Spleen (tissue), 11 donors: ENCODE measurements around the gene SLC6A13. TPM values are rescaled to one million over a fixed set of nuclear protein-coding genes. Genes with fewer than 3 reads are reported as not detected.

Experiments used
- DNase-seq: peaks from one replicate; pipeline ENCODE4 v3.0.0-alpha.2; 2020
- H3K27ac ChIP-seq, 8 donors: fragments of 200-600 bp; sonication (generic) in 7 of 8; 1 replicate in 4 of 8; 2 replicates in 4 of 8; pipeline versions ENCODE4 v1.5.0 to v1.8.0; 2016 to 2021; ENCODE audit warnings: inconsistent platforms in 4 of 8, mild to moderate bottlenecking in 4 of 8, moderate library complexity in 1 of 8
- H3K27me3 ChIP-seq, 7 donors: fragments of 200-600 bp; sonication (generic) in 6 of 7; replicated peaks in 1 of 7; 1 replicate in 4 of 7; 2 replicates in 3 of 7; pipeline versions ENCODE4 v1.5.0 to v1.8.0; 2016 to 2021; ENCODE audit warnings: inconsistent platforms in 3 of 7, mild to moderate bottlenecking in 1 of 7
- H3K36me3 ChIP-seq, 6 donors: fragments of 200-600 bp; sonication (generic) in 5 of 6; 1 replicate in 4 of 6; 2 replicates in 2 of 6; pipeline versions ENCODE4 v1.5.0 to v1.8.0; 2016 to 2021; ENCODE audit warnings: inconsistent platforms in 2 of 6
- H3K4me1 ChIP-seq, 6 donors: fragments of 200-600 bp; sonication (generic) in 5 of 6; 1 replicate in 3 of 6; 2 replicates in 3 of 6; pipeline versions ENCODE4 v1.5.0 to v1.8.0; 2016 to 2021; ENCODE audit warnings: inconsistent platforms in 3 of 6
- H3K4me3 ChIP-seq, 8 donors: fragments of 200-600 bp; sonication (generic) in 7 of 8; 1 replicate in 4 of 8; 2 replicates in 4 of 8; pipeline versions ENCODE4 v1.5.0 to v1.8.0; 2016 to 2021; ENCODE audit warnings: inconsistent platforms in 4 of 8, mild to moderate bottlenecking in 4 of 8, moderate library complexity in 2 of 8
- H3K9me3 ChIP-seq, 8 donors: fragments of 200-600 bp; sonication (generic) in 7 of 8; 1 replicate in 4 of 8; 2 replicates in 4 of 8; pipeline versions ENCODE4 v1.5.0 to v1.8.0; 2016 to 2021; ENCODE audit warnings: inconsistent platforms in 4 of 8
- CTCF ChIP-seq, 11 experiments: fragments of 200-600 bp in 7 of 11; fragments of 450-650 bp in 4 of 11; sonication (generic) in 4 of 11; IDR thresholded peaks in 8 of 11; conservative IDR thresholded peaks in 3 of 11; 1 replicate in 7 of 11; 2 replicates in 4 of 11; pipeline versions ENCODE4 v1.4.0 to v1.8.0; 2016 to 2021; ENCODE audit warnings: antibody characterized with exemption in 11 of 11, inconsistent platforms in 4 of 11, mild to moderate bottlenecking in 1 of 11
- POLR2A ChIP-seq, 3 donors: fragments of 450-650 bp; IDR thresholded peaks; one replicate each; pipeline ENCODE4 v1.5.1; 2017; ENCODE audit warnings: antibody characterized with exemption in 3 of 3, mild to moderate bottlenecking in 1 of 3
- POLR2AphosphoS5 ChIP-seq, 3 donors: sonication (generic); formaldehyde crosslinking; IDR thresholded peaks; one replicate each; pipeline ENCODE4 v1.5.1; 2017; ENCODE audit warnings: antibody characterized with exemption in 3 of 3
- WGBS, 5 donors: extraction: QIAGEN DNeasy Blood & Tissue Kit in 3 of 5; methylation state at CpG; one replicate each; pipeline versions ENCODE4 v1.1.5 to v1.1.7; 2013 to 2018; 5-methylcytosine and 5-hydroxymethylcytosine counted together
- intact Hi-C: fragments of 100-400 bp; cut with DNase I; formaldehyde crosslinking; loops from one replicate; pipeline ENCODE4 v1.15.0; 2023; ENCODE audit warnings: low total_unique reads
- polyA plus RNA-seq, 3 donors: library from polyadenylated mRNA; stranded (reverse); fragments of 200-250 nt; gene quantifications; one replicate each; pipeline ENCODE4 v1.2.1, GENCODE V29; 2013
- total RNA-seq, 7 donors: library from RNA; depleted of rRNA in 3 of 7; stranded (reverse); fragments of >200 nt in 3 of 7; fragmentation: NEBNext Ultra II Directional in 4 of 7; extraction: Animal tissue kit (Norgen Biotek cat#: 25700) in 4 of 7; gene quantifications; one replicate each; pipeline versions ENCODE4 v1.1.0 to v1.2.1, GENCODE V29; 2016 to 2021
- donor health status: healthy with polysubstance abuse.
- donor health status: DM: no; HTN: no; CAD: no; lungs with moderate emphysema.
- donor health status: DM: no; HTN: no; CAD: no.
- donor health status: Bipolar disorder and iron deficiency.
- donor health status: healthy.
- donor health status: DM: no; HTN: no; CAD: no.
- donor health status: DM: yes; HTN: yes; CAD: no.

Gene SLC6A13
- total and polyA plus RNA-seq, 10 donors: 0.22 to 1.7 (median 0.30) TPM; not detected in 5

DNA sequence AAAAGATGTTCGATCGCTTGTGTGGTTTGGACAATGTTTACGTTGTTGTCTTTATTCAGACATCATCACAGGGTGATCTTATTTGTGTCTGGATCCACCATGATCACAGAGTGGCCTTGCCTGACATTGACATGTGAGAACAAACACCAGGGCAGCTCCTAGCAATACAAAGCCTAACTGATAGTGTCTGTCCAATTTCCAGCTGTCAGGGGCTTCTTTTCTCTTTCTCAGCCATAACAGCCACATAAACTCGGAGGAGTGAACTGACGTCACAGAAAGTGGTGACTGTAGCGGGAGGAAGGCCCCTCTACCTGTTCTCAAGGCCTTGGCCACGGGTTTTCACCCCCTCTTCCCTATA is 5.8 kb upstream of the SLC6A13 start:
- intact Hi-C loops: no loop called here
- H3K27ac ChIP-seq: no peak overlapping the region
- DNase-seq: no peak
- H3K4me3 ChIP-seq: no peak overlapping the region
- WGBS, 5 donors: 64 to 70% (median 69%) methylated on average over 7 of the region's 7 CpGs
- no peaks in the 10 kb centered on the region for H3K4me1 ChIP-seq
- peaks cover 0 to 4% (median 0%) of the 10 kb centered on the region in 7 donors for H3K27me3 ChIP-seq
- no peaks in the 10 kb centered on the region for H3K9me3 ChIP-seq
- TF ChIP-seq POLR2AphosphoS5 (IDR thresholded peaks at IDR 0.05) (no peak), CTCF (IDR thresholded peaks at IDR 0.05 in 8 of 11, conservative IDR thresholded peaks at IDR 0.05 in 3 of 11) (no peak), POLR2A (IDR thresholded peaks at IDR 0.05) (no peak)
- H3K36me3 ChIP-seq: no peaks in the 10 kb centered on the region

DNA sequence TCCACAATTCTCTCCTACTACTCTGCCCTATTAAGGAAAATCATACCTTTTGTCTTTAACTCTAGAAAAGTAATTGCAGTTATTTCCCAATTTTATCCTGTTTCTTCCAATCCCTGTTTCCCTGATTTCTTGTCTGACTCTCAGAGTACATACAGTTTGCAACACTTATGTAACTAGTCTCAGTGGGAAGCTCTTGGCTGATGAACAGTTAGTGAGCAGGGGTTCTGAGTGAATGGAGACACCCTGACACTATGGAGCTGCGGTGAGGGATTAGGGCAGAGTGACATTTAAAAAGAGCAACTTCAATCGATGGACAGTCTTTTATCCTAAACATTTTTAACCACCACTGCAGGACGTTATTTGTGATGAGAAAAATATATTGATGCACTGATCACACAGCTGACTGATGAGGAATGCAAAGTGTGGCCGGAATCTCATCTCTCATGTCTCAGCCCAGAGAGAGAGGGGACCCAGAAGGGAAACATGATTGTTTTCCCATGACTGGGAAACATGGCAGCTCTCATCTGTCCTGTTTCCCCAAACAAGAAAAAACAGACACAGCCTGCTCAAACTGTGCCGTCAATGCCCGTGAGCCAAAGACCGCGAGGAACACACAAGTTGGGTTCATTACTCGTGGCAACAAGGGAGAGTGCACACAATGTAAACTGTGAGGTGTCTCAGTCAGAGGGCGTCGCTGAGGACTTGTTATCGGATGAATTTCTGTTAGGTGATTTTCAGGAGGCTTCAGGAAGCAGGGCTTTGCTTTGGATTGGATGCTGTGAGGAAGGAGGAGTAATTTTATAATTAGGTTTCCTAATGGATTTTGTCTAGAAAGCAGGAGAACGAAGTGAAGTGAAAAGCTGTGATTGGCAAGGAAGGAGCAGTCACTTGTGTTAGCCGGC is 5.2 kb upstream of the SLC6A13 start:
- no peaks in the 10 kb centered on the region for H3K9me3 ChIP-seq
- H3K27ac ChIP-seq: no peak overlapping the region
- DNase-seq: no peak
- H3K4me3 ChIP-seq: no peak overlapping the region
- no peaks in the 10 kb centered on the region for H3K4me1 ChIP-seq
- TF ChIP-seq POLR2AphosphoS5 (IDR thresholded peaks at IDR 0.05): no peak
- TF ChIP-seq POLR2A (IDR thresholded peaks at IDR 0.05): no peak
- no peak for TF ChIP-seq CTCF (IDR thresholded peaks at IDR 0.05 in 8 of 11, conservative IDR thresholded peaks at IDR 0.05 in 3 of 11)
- H3K36me3 ChIP-seq: no peaks in the 10 kb centered on the region
- 69 to 79% (median 74%) methylated on average over 14 of the region's 14 CpGs for WGBS, 5 donors
- intact Hi-C loops: no loop called here
- peaks cover 0 to 6% (median 0%) of the 10 kb centered on the region in 7 donors for H3K27me3 ChIP-seq

DNA sequence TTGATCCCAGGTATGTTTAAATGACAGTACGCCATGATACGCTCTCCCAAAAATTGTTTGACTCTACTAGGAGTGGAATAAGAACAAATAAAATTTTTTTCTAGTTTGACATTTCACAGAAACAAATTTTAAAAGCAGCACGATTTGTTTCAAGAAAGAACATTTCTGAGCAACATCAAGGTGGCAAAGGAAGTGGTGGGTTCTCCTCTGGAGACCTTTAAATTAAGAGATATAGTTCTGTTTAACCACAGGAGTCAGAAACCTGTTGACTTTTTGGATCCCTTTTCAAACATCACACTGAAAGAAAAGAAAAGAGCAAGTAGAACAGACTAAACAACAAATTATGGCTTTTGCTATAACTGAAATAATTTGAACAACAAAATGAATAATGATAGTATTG is 2.5 kb upstream of the SLC6A13 start:
- no peak for DNase-seq

More for the DNA sequence above, 2.5 kb upstream of the SLC6A13 start:
- TF ChIP-seq POLR2A (IDR thresholded peaks at IDR 0.05) (no peak), CTCF (IDR thresholded peaks at IDR 0.05 in 8 of 11, conservative IDR thresholded peaks at IDR 0.05 in 3 of 11) (no peak), POLR2AphosphoS5 (IDR thresholded peaks at IDR 0.05) (no peak)
- H3K4me1 ChIP-seq: no peaks in the 10 kb centered on the region
- H3K27me3 ChIP-seq: peaks cover 0 to 24% (median 4%) of the 10 kb centered on the region in 7 donors
- no peak overlapping the region for H3K4me3 ChIP-seq
- WGBS, 5 donors: 28 to 46% (median 30%) methylated on average over 3 of the region's 3 CpGs
- intact Hi-C loops: no loop called here
- H3K27ac ChIP-seq: no peak overlapping the region
- no peaks in the 10 kb centered on the region for H3K9me3 ChIP-seq
- no peaks in the 10 kb centered on the region for H3K36me3 ChIP-seq
